NCI-H524 (cell line): ENCODE data around the gene PODXL.
"Not testable (repeated sequence)": the region's sequence is repeated elsewhere in the genome, so short reads cannot be mapped to it uniquely, and the experiment has no call there.

Experiments
- DNase-seq, 2 experiments: peaks; one replicate each; lab custom pipeline; 2025; lab: John Stamatoyannopoulos, UW

Gene PODXL

GRCh38 chr7:131538071-131538812 lies 18.2 kb downstream of the PODXL start:
- no peak for DNase-seq

GRCh38 chr7:131537571-131537978 lies 18.9 kb downstream of the PODXL start:
- DNase-seq, result peak; percentile 70 to 80

GRCh38 chr7:131536361-131536849 lies 20.0 kb downstream of the PODXL start:
- no peak for DNase-seq

GRCh38 chr7:131533566-131534561 lies 22.6 kb downstream of the PODXL start:
- no peak for DNase-seq

- no peak for DNase-seq
Measured at GRCh38 chr7:131533151-131533559, 23.3 kb downstream of the PODXL start.

- no peak for DNase-seq
Measured at GRCh38 chr7:131532570-131533091, 23.8 kb downstream of the PODXL start.

GRCh38 chr7:131530137-131530536 lies 26.3 kb downstream of the PODXL start:
- DNase-seq, result no peak

- DNase-seq, result no peak
Measured at GRCh38 chr7:131529617-131530016, 26.8 kb downstream of the PODXL start.

GRCh38 chr7:131529179-131529578 lies 27.2 kb downstream of the PODXL start:
- DNase-seq, result no peak

GRCh38 chr7:131527456-131527855 lies 29.0 kb downstream of the PODXL start:
- no peak for DNase-seq

GRCh38 chr7:131525820-131526219 lies 30.6 kb downstream of the PODXL start:
- DNase-seq, result no peak

- DNase-seq, result no peak
Measured at GRCh38 chr7:131524703-131525102, 31.7 kb downstream of the PODXL start.

- no peak for DNase-seq
Measured at GRCh38 chr7:131524115-131524514, 32.3 kb downstream of the PODXL start.

GRCh38 chr7:131522325-131522930 lies 34.0 kb downstream of the PODXL start:
- DNase-seq, result no peak

- DNase-seq, result no peak
Measured at GRCh38 chr7:131521651-131522163, 34.7 kb downstream of the PODXL start.

- no peak for DNase-seq
Measured at GRCh38 chr7:131518626-131519025, 37.8 kb downstream of the PODXL start.

- no peak for DNase-seq
Measured at GRCh38 chr7:131517218-131517923, 39.1 kb downstream of the PODXL start.

GRCh38 chr7:131515471-131515870 lies 41.0 kb downstream of the PODXL start:
- DNase-seq, result not testable (repeated sequence)

- DNase-seq, result peak; percentile 63 to 80
Measured at GRCh38 chr7:131513245-131514061, 43.0 kb downstream of the PODXL start.
